Osteocyte (in vitro differentiated cells): ENCODE measurements around the gene SYT13. TPM values are rescaled to one million over a fixed set of nuclear protein-coding genes. Genes with fewer than 3 reads are reported as not detected.

Experiments
- DNase-seq: peaks from one replicate; pipeline ENCODE4 v3.0.0; 2021; ENCODE audit warnings: mixed read lengths; ENCODE audit not compliant: unreplicated experiment; ENCODE audit errors: extremely low spot score
- H3K27ac Mint-ChIP-seq: one replicate; pipeline ENCODE4 v1.8.0; 2021; ENCODE audit warnings: mild to moderate bottlenecking, mixed read lengths; ENCODE audit not compliant: unreplicated experiment
- H3K27me3 Mint-ChIP-seq: one replicate; pipeline ENCODE4 v1.8.0; 2021; ENCODE audit warnings: mixed read lengths; ENCODE audit not compliant: unreplicated experiment
- H3K36me3 Mint-ChIP-seq: one replicate; pipeline ENCODE4 v1.8.0; 2021; ENCODE audit warnings: mixed read lengths; ENCODE audit not compliant: unreplicated experiment
- H3K4me1 Mint-ChIP-seq: one replicate; pipeline ENCODE4 v1.8.0; 2021; ENCODE audit warnings: mixed read lengths; ENCODE audit not compliant: unreplicated experiment
- H3K4me3 Mint-ChIP-seq: one replicate; pipeline ENCODE4 v1.8.0; 2021; ENCODE audit warnings: mild to moderate bottlenecking, moderate library complexity, mixed read lengths; ENCODE audit not compliant: unreplicated experiment
- H3K9me3 Mint-ChIP-seq: one replicate; pipeline ENCODE4 v1.8.0; 2021; ENCODE audit warnings: mixed read lengths; ENCODE audit not compliant: unreplicated experiment
- total RNA-seq: library from RNA; stranded (reverse); gene quantifications from 2 replicates; pipeline ENCODE4 v1.2.1, GENCODE V29; 2021
- TF ChIP-seq, protein P1 (sequence below): fragments of 200-600 bp; sonication (generic); IDR thresholded peaks from 2 replicates; pipeline ENCODE4 v1.5.0; 2021; ENCODE audit warnings: antibody characterized with exemption, mild to moderate bottlenecking, moderate library complexity

The SYT13 gene
- total RNA-seq, 1 donor from 2014 or later, result 0.13 TPM

DNA sequence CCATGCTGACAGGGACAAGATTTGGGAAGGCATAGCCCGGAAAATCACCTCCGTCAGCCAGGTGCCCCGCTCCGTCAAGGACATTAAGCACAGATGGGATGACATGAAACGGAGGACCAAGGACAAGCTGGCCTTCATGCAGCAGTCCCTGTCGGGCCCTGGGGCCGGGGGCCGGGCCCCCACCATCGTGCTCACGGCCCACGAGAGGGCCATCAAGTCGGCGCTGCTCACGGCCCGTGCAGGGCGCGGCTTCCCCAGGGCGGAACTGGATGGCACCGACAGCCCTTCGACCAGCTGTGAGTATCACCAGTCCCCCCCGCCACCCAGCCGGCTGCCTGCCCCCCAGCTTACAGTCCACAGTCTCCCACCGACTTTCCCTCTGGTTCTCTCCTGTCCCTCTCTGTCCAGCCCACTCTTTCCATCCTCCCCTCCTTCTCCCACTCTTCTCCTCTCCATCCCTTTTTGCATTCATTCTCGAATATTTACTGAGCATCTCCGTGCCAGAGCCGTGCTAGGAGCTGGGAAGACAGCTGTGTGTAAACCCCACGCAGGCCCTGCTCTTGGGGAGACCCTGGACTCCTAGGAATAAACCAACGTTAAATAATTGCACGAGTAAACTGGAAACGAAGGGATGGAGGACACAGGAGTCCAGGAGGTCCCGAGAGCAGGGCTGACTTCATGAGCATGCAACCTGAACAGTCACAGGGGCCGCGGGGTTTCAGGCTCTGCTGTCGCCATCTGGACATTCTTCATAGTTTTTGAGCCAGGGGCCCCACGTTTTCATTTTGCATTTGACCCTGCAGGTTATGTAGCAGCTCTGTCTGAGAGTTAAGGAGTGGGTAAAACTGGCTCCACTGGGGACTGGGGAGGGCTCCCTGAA, 76.9 kb downstream of the SYT13 start:
- TF ChIP-seq, protein P1, sequence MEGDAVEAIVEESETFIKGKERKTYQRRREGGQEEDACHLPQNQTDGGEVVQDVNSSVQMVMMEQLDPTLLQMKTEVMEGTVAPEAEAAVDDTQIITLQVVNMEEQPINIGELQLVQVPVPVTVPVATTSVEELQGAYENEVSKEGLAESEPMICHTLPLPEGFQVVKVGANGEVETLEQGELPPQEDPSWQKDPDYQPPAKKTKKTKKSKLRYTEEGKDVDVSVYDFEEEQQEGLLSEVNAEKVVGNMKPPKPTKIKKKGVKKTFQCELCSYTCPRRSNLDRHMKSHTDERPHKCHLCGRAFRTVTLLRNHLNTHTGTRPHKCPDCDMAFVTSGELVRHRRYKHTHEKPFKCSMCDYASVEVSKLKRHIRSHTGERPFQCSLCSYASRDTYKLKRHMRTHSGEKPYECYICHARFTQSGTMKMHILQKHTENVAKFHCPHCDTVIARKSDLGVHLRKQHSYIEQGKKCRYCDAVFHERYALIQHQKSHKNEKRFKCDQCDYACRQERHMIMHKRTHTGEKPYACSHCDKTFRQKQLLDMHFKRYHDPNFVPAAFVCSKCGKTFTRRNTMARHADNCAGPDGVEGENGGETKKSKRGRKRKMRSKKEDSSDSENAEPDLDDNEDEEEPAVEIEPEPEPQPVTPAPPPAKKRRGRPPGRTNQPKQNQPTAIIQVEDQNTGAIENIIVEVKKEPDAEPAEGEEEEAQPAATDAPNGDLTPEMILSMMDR, result no peak
- Mint-ChIP-seq H3K4me3 (peak overlapping the region; percentile 21), H3K36me3 (peaks cover 24% of the 10 kb centered on the region), H3K9me3 (no peaks in the 10 kb centered on the region), H3K27ac (peak overlapping the region; percentile 76), H3K4me1 (peaks cover 18% of the 10 kb centered on the region), H3K27me3 (no peaks in the 10 kb centered on the region)
- no peak for DNase-seq

DNA sequence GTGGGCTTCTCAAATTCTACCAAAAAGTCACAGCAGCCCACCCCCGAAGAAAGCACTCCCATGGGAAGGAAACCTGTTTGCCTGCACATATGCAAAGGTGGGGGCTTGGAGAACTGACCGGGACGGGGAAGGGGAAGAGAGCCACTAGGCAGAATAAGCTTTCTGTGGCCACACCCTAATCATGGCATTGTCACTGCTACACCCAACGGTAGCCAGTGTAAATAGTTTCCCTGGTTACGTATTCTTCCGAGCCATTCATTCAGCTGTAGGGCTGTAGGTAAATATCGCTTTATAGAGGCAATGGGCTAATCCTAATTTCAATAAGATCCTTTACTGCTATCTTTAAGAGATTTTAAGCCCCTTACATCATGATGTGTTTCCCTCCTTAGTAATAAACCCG, 78.0 kb downstream of the SYT13 start:
- H3K27me3 Mint-ChIP-seq, result no peaks in the 10 kb centered on the region
- peaks cover 32% of the 10 kb centered on the region for H3K36me3 Mint-ChIP-seq
- no peak overlapping the region for H3K27ac Mint-ChIP-seq
- TF ChIP-seq, protein P1, result no peak
- H3K4me1 Mint-ChIP-seq, result peaks cover 25% of the 10 kb centered on the region
- DNase-seq, result no peak
- peaks cover 8% of the 10 kb centered on the region for H3K9me3 Mint-ChIP-seq
- H3K4me3 Mint-ChIP-seq, result no peak overlapping the region

DNA sequence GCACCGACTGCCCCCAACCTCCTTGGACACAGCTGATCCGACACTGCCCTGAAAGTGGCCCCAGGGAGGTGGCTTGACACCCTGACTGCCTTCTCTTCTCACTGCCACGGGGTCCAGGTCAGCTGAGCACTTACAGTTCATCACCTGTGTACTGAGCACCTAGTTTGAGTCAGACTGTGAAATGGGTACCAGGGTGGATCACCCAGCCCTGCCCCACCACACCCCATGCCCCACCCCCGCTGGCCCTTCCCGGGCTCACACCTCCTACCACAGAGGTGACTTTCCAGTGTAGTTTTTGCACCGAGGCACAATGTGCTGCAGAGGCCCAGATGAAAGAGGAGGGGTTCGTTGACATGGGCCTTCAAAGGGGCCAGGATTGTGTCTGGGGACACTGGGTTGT, 80.2 kb downstream of the SYT13 start:
- peaks cover 38% of the 10 kb centered on the region for H3K4me1 Mint-ChIP-seq
- H3K27ac Mint-ChIP-seq, result no peak overlapping the region
- no peak overlapping the region for H3K4me3 Mint-ChIP-seq
- TF ChIP-seq, protein P1, result no peak
- H3K27me3 Mint-ChIP-seq, result no peaks in the 10 kb centered on the region
- no peak for DNase-seq
- peaks cover 14% of the 10 kb centered on the region for H3K9me3 Mint-ChIP-seq
- peaks cover 40% of the 10 kb centered on the region for H3K36me3 Mint-ChIP-seq

DNA sequence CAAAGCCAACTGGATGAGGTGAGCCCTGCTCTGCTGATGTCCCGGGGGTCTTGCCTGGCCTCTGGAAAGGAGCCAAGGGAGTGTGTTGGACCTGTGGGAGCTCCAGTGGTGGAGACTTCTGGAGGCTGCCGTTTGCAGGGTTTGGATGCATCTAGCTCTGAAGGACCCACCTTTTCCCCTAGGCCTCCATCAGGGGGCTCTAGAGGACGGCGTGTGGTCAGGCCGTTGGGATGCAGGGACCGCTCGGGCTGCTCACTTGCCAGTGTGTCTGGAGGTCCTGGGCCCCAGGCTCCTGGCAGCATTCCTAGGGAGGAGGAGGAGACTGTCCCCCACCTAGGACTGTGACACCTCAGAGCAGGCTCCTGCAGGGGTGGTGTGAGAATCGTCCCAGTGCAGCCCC, 81.4 kb downstream of the SYT13 start:
- Mint-ChIP-seq H3K36me3 (peaks cover 40% of the 10 kb centered on the region), H3K27ac (no peak overlapping the region), H3K9me3 (peaks cover 14% of the 10 kb centered on the region), H3K4me3 (no peak overlapping the region), H3K27me3 (no peaks in the 10 kb centered on the region), H3K4me1 (peaks cover 30% of the 10 kb centered on the region)
- TF ChIP-seq, protein P1, result no peak
- no peak for DNase-seq

DNA sequence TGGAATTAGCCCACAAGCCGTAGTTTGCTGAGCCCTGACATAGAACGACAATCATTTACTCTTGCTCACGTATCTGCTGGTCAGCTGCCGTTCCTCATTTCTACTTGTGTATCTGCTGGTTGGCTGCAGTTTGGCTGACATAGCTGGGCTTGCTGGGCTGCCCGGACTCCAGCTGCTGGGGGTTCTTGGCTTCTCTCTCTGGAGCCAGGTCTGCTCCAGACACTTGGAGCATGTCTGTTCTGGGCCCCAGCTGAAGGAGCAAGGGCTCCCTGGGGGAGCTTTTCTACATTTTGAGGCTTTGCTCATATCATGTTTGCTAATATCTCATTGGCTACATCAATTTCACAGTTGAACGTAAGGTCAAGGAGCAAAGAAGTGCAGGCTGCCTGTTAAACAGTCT, 92.4 kb downstream of the SYT13 start:
- TF ChIP-seq, protein P1, result no peak
- Mint-ChIP-seq H3K4me3 (no peak overlapping the region), H3K27ac (no peak overlapping the region), H3K27me3 (no peaks in the 10 kb centered on the region), H3K36me3 (peaks cover 30% of the 10 kb centered on the region), H3K4me1 (peaks cover 7% of the 10 kb centered on the region), H3K9me3 (no peaks in the 10 kb centered on the region)
- no peak for DNase-seq

Other genes starting within 250 kb of the SYT13 start
- gene PRDM11, start 139.7 kb downstream of the SYT13 start, total RNA-seq, result 22.9 and 25.4 TPM in 2 replicates